Endothelial cell (in vitro differentiated cells): Measurements from ENCODE around the gene SMIM30. TPM values are rescaled to one million over a fixed set of nuclear protein-coding genes. Genes with fewer than 3 reads are reported as not detected.

Experiments
- DNase-seq: peaks from one replicate; pipeline ENCODE4 v3.0.0; 2021; ENCODE audit warnings: low spot score
- H3K27ac Mint-ChIP-seq: one replicate; pipeline ENCODE4 v1.8.0; 2021; ENCODE audit warnings: mixed read lengths, inconsistent platforms; ENCODE audit not compliant: unreplicated experiment
- H3K27me3 Mint-ChIP-seq: one replicate; pipeline ENCODE4 v1.8.0; 2021; ENCODE audit warnings: mild to moderate bottlenecking, moderate library complexity, mixed read lengths, inconsistent platforms; ENCODE audit not compliant: unreplicated experiment
- H3K36me3 Mint-ChIP-seq: one replicate; pipeline ENCODE4 v1.8.0; 2021; ENCODE audit warnings: mild to moderate bottlenecking, low read depth, mixed read lengths, inconsistent platforms; ENCODE audit not compliant: unreplicated experiment
- H3K4me1 Mint-ChIP-seq: one replicate; pipeline ENCODE4 v1.8.0; 2021; ENCODE audit warnings: mild to moderate bottlenecking, mixed read lengths, inconsistent platforms; ENCODE audit not compliant: unreplicated experiment
- H3K4me3 Mint-ChIP-seq: one replicate; pipeline ENCODE4 v1.8.0; 2021; ENCODE audit warnings: mild to moderate bottlenecking, mixed read lengths, inconsistent platforms; ENCODE audit not compliant: unreplicated experiment
- H3K9me3 Mint-ChIP-seq: one replicate; pipeline ENCODE4 v1.8.0; 2021; ENCODE audit warnings: mixed read lengths, inconsistent platforms; ENCODE audit not compliant: unreplicated experiment
- CTCF ChIP-seq: fragments of 200-600 bp; sonication (generic); IDR thresholded peaks from one replicate; pipeline ENCODE4 v1.5.0; 2021; ENCODE audit warnings: antibody characterized with exemption; ENCODE audit not compliant: unreplicated experiment
- total RNA-seq: library from RNA; stranded (reverse); fragmentation: NEBNext Ultra II Directional; extraction: Animal tissue kit (Norgen Biotek cat#: 25700); gene quantifications from one replicate; pipeline ENCODE4 v1.2.1, GENCODE V29; 2021; ENCODE audit not compliant: unreplicated experiment

SMIM30 gene
- total RNA-seq, 1 donor from 2014 or later = 36.1 TPM

- H3K4me1 Mint-ChIP-seq = peaks cover 12% of the 10 kb centered on the region
- no peak overlapping the region for H3K4me3 Mint-ChIP-seq
- H3K9me3 Mint-ChIP-seq = no peaks in the 10 kb centered on the region
- H3K27ac Mint-ChIP-seq = no peak overlapping the region
- peaks cover 6% of the 10 kb centered on the region for H3K27me3 Mint-ChIP-seq
- DNase-seq = no peak
- no peaks in the 10 kb centered on the region for H3K36me3 Mint-ChIP-seq
- no peak for TF ChIP-seq CTCF
Measured at GRCh38 chr7:113084496-113085172, 33.7 kb downstream of the SMIM30 start.

- no peak for DNase-seq
- Mint-ChIP-seq H3K9me3 (no peaks in the 10 kb centered on the region), H3K4me1 (peaks cover 12% of the 10 kb centered on the region), H3K4me3 (no peak overlapping the region), H3K27me3 (peaks cover 6% of the 10 kb centered on the region), H3K36me3 (no peaks in the 10 kb centered on the region), H3K27ac (no peak overlapping the region)
- no peak for TF ChIP-seq CTCF
Measured at GRCh38 chr7:113083816-113084495, 34.4 kb downstream of the SMIM30 start.

GRCh38 chr7:113083132-113083815 is 35.1 kb downstream of the SMIM30 start:
- Mint-ChIP-seq H3K9me3 (no peaks in the 10 kb centered on the region), H3K27ac (no peak overlapping the region), H3K4me1 (peaks cover 12% of the 10 kb centered on the region), H3K36me3 (no peaks in the 10 kb centered on the region), H3K4me3 (no peak overlapping the region), H3K27me3 (peaks cover 6% of the 10 kb centered on the region)
- DNase-seq = no peak
- TF ChIP-seq CTCF = no peak

DNA sequence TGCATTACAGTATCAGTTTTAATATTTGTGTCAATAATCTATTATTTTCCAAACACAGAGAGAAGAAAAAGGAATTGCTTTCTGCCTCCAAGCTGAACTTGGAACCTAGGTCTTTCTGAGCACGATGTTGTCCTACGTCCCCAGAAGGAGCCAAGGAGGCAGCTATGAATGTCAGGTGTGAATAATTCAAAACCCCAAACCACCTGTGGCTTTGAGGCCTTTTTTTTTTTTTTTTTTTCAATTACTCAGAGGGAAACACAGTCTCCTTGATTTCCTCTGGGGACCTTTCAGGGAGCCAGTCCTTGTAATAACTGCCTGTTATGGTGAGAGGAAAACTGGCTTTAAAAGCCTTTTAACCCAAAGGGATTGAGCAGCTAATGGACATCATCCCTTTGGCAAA is 40.0 kb downstream of the SMIM30 start:
- Mint-ChIP-seq H3K4me1 (peaks cover 19% of the 10 kb centered on the region), H3K9me3 (no peaks in the 10 kb centered on the region), H3K27me3 (peaks cover 5% of the 10 kb centered on the region), H3K27ac (no peak overlapping the region), H3K36me3 (no peaks in the 10 kb centered on the region), H3K4me3 (no peak overlapping the region)
- no peak for TF ChIP-seq CTCF
- no peak for DNase-seq

DNA sequence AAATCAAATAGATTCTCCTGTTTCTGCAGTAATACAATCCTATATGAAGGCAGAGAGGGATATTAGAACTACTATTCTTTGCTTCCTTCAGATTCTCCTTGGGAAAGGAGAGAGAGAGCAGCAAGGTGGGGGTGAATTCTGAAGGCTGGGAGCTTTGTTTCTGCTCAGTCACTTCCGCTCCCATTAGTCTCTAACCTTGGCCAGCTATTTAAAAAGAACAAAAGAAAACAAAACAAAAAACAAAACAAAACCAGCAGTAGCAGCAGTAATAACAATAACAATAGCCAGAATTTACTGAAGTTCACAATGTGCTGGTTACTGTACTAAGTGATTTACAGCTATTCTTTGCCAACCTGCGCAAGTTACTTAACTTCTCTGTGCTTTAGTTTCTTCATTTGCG is 41.7 kb downstream of the SMIM30 start:
- H3K4me1 Mint-ChIP-seq = peaks cover 19% of the 10 kb centered on the region
- peaks cover 5% of the 10 kb centered on the region for H3K27me3 Mint-ChIP-seq
- no peak for TF ChIP-seq CTCF
- H3K9me3 Mint-ChIP-seq = no peaks in the 10 kb centered on the region
- peak overlapping the region; percentile 23 for H3K4me3 Mint-ChIP-seq
- no peaks in the 10 kb centered on the region for H3K36me3 Mint-ChIP-seq
- no peak for DNase-seq
- H3K27ac Mint-ChIP-seq = peak overlapping the region; percentile 59
